Measurements from ENCODE around the gene SCUBE1. TPM values are rescaled to one million over a fixed set of nuclear protein-coding genes. Genes with fewer than 3 reads are reported as not detected.
A peak's percentile ranks its signal among the peaks of the same experiment; 100 is the strongest.

SCUBE1 gene
- total and polyA plus RNA-seq, 2 donors (not counting 3 experiments of a cell fraction or from before 2014, with no cell fraction given): 0.07 TPM; not detected in 1

GRCh38 chr22:43187171-43188099 lies 155.7 kb downstream of the SCUBE1 start:
- FAIRE-seq (peak; percentile 89), DNase-seq (ENCODE audit: low read depth, low spot score) (peak; percentile 94)
- POLR2A ChIA-PET: interaction anchor here (0.7 kb wide), 1 partner anchor 39 kb away, joined by 3 read pairs; no protein-coding TSS in a partner anchor

More at GRCh38 chr22:43187171-43188099, 155.7 kb downstream of the SCUBE1 start:
- H3K9ac ChIP-seq (replicated peaks; ENCODE audit: extremely low read depth, insufficient read depth, low read length): peak overlapping the region; percentile 76
- no peaks in the 10 kb centered on the region for H4K20me1 ChIP-seq (replicated peaks; ENCODE audit: control insufficient read depth, extremely low read depth, insufficient read depth, low read length)
- BruUV-seq (replicated peaks): no TSS peak
- TF ChIP-seq FOS (IDR thresholded peaks at IDR 0.05; ENCODE audit: borderline replicate concordance, insufficient read depth, low read length) (no peak), POLR2A (IDR thresholded peaks at IDR 0.05; ENCODE audit: low read depth, low read length) (peak; percentile 84), MYC (IDR thresholded peaks at IDR 0.05; ENCODE audit: low read depth, low read length) (no peak), JUN (IDR thresholded peaks at IDR 0.05; ENCODE audit: borderline replicate concordance, insufficient read depth, insufficient read length, low read depth) (no peak), CTCF (IDR thresholded peaks at IDR 0.05; ENCODE audit: extremely low read depth in 1 of 2, insufficient read depth in 1 of 2, low read depth in 1 of 2, low read length in 2 of 2) (peak; percentile 62 to 77), GATA2 (IDR thresholded peaks at IDR 0.05; ENCODE audit: insufficient read depth, insufficient read length, low read depth, low read length) (no peak), POLR2AphosphoS5 (IDR thresholded peaks at IDR 0.05; ENCODE audit: insufficient read depth, low read depth, low read length) (peak; percentile 74), EZH2 (IDR thresholded peaks at IDR 0.05; ENCODE audit: borderline replicate concordance, low read depth, low read length, severe bottlenecking) (no peak)
- TF ChIP-seq, protein P1, sequence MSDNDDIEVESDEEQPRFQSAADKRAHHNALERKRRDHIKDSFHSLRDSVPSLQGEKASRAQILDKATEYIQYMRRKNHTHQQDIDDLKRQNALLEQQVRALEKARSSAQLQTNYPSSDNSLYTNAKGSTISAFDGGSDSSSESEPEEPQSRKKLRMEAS (IDR thresholded peaks at IDR 0.05; ENCODE audit: insufficient read depth, insufficient read length): no peak
- H3K9me3 ChIP-seq (replicated peaks; ENCODE audit: control insufficient read depth, insufficient read depth, low read length): no peaks in the 10 kb centered on the region
- intact Hi-C loops (cut with micrococcal nuclease): loop anchor here (1.0 to 5.0 kb wide), 4 partner anchors 35 to 735 kb away; partner anchors contain the start of gene PNPLA3
- dilution Hi-C loops (cut with MboI; ENCODE audit: extremely low pct_ligation_motif_present, low sequenced_read_pairs): no loop called here
- peaks cover 2 to 16% of the 10 kb centered on the region in 2 experiments for H3K27me3 ChIP-seq (ENCODE audit: control insufficient read depth in 2 of 2, insufficient read depth in 2 of 2, low read length in 2 of 2)
- H3K9me1 ChIP-seq (replicated peaks; ENCODE audit: control insufficient read depth, extremely low read depth, insufficient read depth, low read length): no peaks in the 10 kb centered on the region
- H3K27ac ChIP-seq (ENCODE audit: insufficient read depth, low read depth, low read length): peak overlapping the region; percentile 82
- H3K79me2 ChIP-seq (ENCODE audit: control insufficient read depth, insufficient read depth, low read length): peaks cover 11% of the 10 kb centered on the region
- H3K36me3 ChIP-seq (ENCODE audit: control insufficient read depth in 2 of 2, extremely low read depth in 1 of 2, insufficient read depth in 2 of 2, low read length in 2 of 2): no peaks in the 10 kb centered on the region
- peak overlapping the region; percentile 94 for H2AFZ ChIP-seq (ENCODE audit: low read depth, low read length)
- CTCF ChIA-PET: interaction anchor here (0.6 to 1.4 kb wide), 19 partner anchors 10 to 696 kb away, joined by 3 to 30 read pairs (median 4); no protein-coding TSS in a partner anchor
- peak overlapping the region; percentile 44 to 67 (median 49) for H3K4me3 ChIP-seq (replicated peaks in 1 of 3; ENCODE audit: insufficient read depth in 1 of 3, low read depth in 1 of 3, low read length in 3 of 3)
- peak overlapping the region; percentile 91 for H3K4me2 ChIP-seq (ENCODE audit: insufficient read depth, low read length)
- H3K4me1 ChIP-seq (ENCODE audit: control insufficient read depth, extremely low read depth, insufficient read depth, low read length): peaks cover 26% of the 10 kb centered on the region

Data from endothelial cell of umbilical vein (primary cell).